Measurements from ENCODE around the gene BCAS4.
"Not testable (repeated sequence)": the region's sequence is repeated elsewhere in the genome, so short reads cannot be mapped to it uniquely, and the experiment has no call there.

Gene BCAS4

DNA sequence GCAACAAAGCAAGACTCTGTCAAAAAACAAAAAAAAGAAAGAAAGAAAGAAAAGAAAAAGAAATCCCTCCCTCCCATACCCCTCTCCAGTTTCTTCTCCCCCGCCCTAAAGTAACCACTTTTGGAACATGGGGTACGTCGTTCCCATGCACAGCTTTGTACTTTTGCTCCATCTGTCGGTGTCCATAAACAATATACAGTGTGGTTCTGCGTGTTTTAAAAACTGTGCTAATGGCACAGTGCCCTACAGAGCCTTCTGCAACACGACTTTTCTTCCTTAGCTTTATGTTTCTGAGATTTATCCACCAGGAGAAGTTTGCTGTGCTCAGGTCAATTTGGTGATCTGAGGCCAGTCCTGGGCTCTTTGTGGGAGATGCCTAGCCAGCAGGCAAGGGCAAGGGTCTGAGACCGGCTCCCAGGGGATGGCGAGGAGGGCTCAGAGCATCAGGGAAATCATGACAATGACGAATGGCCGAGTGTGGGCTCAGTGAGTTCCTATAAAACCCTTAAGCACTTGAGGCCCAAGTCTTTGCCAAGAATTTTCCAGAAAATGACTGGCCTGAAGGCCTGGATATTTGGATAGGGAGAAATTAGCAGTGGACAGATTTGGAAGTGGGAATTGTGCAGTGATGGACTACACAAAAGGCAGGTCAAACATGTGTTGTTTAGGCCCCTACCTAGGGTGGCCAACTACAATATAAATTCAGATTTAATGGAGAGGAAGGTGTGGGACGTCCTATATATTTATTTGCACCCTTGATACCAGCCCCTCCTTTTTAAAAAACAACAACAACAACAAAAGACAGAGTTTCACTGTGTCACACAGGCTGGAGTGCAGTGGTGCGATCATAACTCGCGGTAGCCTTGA, 1.9 kb upstream of the BCAS4 start:
- no peak for DNase-seq (ENCODE audit: low read depth)
- TF ChIP-seq, protein P1, sequence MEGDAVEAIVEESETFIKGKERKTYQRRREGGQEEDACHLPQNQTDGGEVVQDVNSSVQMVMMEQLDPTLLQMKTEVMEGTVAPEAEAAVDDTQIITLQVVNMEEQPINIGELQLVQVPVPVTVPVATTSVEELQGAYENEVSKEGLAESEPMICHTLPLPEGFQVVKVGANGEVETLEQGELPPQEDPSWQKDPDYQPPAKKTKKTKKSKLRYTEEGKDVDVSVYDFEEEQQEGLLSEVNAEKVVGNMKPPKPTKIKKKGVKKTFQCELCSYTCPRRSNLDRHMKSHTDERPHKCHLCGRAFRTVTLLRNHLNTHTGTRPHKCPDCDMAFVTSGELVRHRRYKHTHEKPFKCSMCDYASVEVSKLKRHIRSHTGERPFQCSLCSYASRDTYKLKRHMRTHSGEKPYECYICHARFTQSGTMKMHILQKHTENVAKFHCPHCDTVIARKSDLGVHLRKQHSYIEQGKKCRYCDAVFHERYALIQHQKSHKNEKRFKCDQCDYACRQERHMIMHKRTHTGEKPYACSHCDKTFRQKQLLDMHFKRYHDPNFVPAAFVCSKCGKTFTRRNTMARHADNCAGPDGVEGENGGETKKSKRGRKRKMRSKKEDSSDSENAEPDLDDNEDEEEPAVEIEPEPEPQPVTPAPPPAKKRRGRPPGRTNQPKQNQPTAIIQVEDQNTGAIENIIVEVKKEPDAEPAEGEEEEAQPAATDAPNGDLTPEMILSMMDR (IDR thresholded peaks at IDR 0.05; ENCODE audit: control insufficient read depth, insufficient read depth, low read depth, low read length, missing control alignments), result no peak

DNA sequence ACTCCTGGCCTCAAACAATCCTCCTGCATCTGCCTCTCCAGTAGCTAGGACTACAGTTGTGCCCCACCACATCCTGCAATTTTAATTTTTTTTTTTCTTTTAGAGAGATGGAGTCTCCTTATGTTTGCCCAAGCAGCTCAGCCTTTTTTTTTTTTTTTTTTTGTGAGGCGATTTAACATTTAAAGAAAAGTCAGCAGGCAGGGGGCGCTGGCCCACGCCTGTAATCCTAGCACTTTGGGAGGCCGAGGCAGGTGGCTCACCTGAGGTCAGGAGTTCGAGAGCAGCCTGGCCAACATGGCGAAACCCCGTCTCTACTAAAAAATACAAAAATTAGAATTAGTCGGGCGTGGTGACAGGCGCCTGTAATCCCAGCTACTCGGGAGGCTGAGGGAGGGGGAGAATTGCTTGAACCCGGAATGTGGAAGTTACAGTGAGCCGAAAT, 1.3 kb upstream of the BCAS4 start:
- TF ChIP-seq, protein P1 (IDR thresholded peaks at IDR 0.05; ENCODE audit: control insufficient read depth, insufficient read depth, low read depth, low read length, missing control alignments), result peak; percentile 39
- DNase-seq (ENCODE audit: low read depth); H3K4me3 ChIP-seq (ENCODE audit: control insufficient read depth, low read depth, low read length): not testable (repeated sequence)

More for the DNA sequence above, 1.9 kb upstream of the BCAS4 start:
- no peak overlapping the region for H3K4me3 ChIP-seq (ENCODE audit: control insufficient read depth, low read depth, low read length)

DNA sequence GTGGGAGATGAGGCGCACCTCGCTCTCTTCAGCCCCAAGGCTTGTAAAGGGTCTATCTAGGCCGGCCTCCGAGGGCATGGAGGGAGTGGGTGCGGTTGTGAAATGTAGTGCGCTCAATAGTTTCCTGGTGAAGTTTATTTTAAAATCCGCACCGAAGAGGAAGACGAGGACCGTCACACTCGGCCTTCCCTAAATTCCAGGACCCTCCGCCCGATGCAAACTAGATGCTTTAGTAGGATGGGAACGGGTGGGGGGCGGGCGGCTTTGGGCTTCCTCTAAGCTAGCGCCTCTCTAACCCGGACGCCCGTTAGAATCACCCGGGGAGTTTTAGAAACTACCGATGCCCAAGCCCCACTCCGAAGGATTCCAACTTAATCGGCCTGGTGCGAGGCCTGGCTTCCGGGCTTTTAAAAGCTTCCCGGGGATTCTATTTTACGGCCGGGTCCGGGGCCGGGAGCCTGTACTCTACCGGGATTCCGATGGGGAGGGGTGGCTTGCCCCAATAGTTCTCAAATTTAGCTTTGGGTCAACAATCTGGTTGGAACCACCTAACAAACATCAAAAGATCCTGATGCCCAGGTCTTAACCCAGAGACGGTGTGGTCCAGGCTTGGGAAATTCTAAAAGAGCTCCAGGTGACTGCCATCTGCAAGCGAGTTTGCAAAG, 548 bp upstream of the BCAS4 start:
- peak overlapping the region; percentile 29 for H3K4me3 ChIP-seq (ENCODE audit: control insufficient read depth, low read depth, low read length)
- DNase-seq (ENCODE audit: low read depth), result no peak
- TF ChIP-seq, protein P1 (IDR thresholded peaks at IDR 0.05; ENCODE audit: control insufficient read depth, insufficient read depth, low read depth, low read length, missing control alignments), result no peak

DNA sequence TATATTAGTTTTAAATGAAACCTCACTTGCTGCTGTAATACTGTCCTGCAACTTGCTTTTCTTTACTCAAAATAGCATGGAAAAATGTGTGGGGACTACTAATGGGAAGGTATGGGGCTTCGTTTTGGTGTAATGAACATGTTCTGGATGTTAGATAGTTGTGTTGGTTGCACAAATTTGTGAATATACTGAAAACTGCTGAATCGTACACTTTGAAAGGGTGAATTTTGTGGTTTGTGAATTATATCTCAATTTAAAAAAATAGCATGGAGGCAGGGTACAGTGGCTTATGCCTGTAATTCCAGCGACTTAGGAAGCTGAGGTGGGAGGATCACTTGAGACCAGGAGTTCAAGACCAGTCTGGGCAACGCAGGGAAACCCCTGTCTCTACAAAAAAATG, 2.3 kb downstream of the BCAS4 start:
- TF ChIP-seq, protein P1 (IDR thresholded peaks at IDR 0.05; ENCODE audit: control insufficient read depth, insufficient read depth, low read depth, low read length, missing control alignments), result no peak
- DNase-seq (ENCODE audit: low read depth), result no peak
- H3K4me3 ChIP-seq (ENCODE audit: control insufficient read depth, low read depth, low read length), result no peak overlapping the region

DNA sequence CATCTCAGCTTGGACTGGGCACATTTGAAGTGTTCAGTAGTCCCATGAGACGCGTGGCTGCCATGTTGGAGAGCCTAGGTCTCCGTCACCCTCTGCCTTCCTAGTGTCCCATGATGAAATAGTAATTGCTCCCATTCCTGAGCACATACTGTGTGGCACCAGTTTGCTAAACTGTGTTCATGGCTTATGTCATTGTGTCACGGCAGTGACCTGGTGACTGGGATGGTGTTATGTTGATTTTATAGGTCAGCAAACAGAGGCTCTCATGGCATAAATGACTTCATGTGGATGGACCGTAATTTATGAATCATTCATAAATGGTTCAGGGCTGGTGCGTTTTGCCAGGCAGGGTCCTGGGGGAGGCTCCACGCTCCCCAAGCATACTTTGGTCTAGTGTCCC, 3.8 kb downstream of the BCAS4 start:
- H3K4me3 ChIP-seq (ENCODE audit: control insufficient read depth, low read depth, low read length), result no peak overlapping the region
- DNase-seq (ENCODE audit: low read depth), result no peak
- TF ChIP-seq, protein P1 (IDR thresholded peaks at IDR 0.05; ENCODE audit: control insufficient read depth, insufficient read depth, low read depth, low read length, missing control alignments), result no peak

DNA sequence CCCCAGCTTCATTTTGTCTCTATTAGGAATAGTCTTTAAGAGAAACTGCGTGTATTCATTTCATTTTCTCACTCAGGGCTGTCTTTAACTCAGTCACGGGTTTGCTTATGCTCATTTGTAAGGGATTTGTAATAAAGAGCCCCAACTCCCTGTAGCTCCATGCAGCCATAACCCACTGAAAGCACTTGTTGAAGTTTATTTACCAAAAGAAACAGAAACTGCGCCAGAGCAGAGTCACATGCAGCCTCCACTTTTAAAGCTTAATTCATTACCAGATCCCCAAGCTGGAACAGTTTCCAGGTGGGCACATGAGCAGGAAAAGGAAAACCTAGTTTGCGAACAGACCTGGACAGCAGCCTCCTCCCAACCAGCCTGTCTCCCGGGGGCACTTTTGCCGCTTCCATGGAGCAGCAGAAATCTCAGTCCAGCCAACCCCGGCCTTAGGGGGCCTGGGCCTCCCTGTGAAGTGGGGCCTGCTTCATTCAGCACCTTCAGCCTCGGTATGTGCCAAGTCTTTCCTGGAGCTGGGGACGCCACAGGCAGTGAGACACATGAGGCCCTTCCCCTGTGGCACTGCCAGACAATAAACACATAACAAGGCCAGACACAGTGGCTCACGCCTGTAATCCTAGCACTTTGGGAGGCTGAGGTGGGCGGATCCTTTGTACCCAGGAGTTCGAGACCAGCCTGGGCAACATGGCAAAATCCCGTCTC, 4.5 kb downstream of the BCAS4 start:
- TF ChIP-seq, protein P1 (IDR thresholded peaks at IDR 0.05; ENCODE audit: control insufficient read depth, insufficient read depth, low read depth, low read length, missing control alignments), result no peak
- H3K4me3 ChIP-seq (ENCODE audit: control insufficient read depth, low read depth, low read length), result no peak overlapping the region

More for the DNA sequence above, 4.5 kb downstream of the BCAS4 start:
- DNase-seq (ENCODE audit: low read depth), result no peak

Measured in AG09309 (cell line).